A673 (cell line): ENCODE data around the gene GADD45GIP1. TPM values are rescaled to one million over a fixed set of nuclear protein-coding genes. Genes with fewer than 3 reads are reported as not detected.
"Not testable (repeated sequence)": the region's sequence is repeated elsewhere in the genome, so short reads cannot be mapped to it uniquely, and the experiment has no call there.

ENCODE experiments used
- BruUV-seq: library from RNA; stranded (reverse); fragments of 400-500 nt; replicated peaks from 2 replicates; lab custom pipeline; 2021; lab: Mats Ljungman, UMichigan
- CTCF ChIA-PET: fragments of 300-600 bp; sonication (Branson Sonifier 250); formaldehyde crosslinking; loops from one replicate; lab custom pipeline; 2022; ENCODE audit warnings: antibody characterized with exemption; lab: Charles Lee
- POLR2A ChIA-PET: fragments of 300-600 bp; sonication (Branson Sonifier 250); formaldehyde crosslinking; loops from one replicate; lab custom pipeline; 2022; ENCODE audit warnings: antibody characterized with exemption; ENCODE audit not compliant: low non-redundant PET; lab: Charles Lee
- DNase-seq: peaks from one replicate; pipeline ENCODE4 v3.0.0-alpha.2; 2015; ENCODE audit warnings: low spot score
- H3K27ac ChIP-seq: fragments of 200-600 bp; sonication (generic); 2 replicates; pipeline ENCODE4 v1.5.1; 2016; ENCODE audit warnings: mixed run types, low read depth, mild to moderate bottlenecking, mixed read lengths, antibody characterized with exemption, low read length; ENCODE audit not compliant: poor library complexity, severe bottlenecking
- H3K27me3 ChIP-seq: fragments of 200-600 bp; sonication (generic); replicated peaks from 2 replicates; pipeline ENCODE4 v1.6.1; 2017; ENCODE audit warnings: mixed run types, low read depth, mild to moderate bottlenecking, mixed read lengths, antibody characterized with exemption, low read length; ENCODE audit not compliant: insufficient read depth, poor library complexity
- H3K36me3 ChIP-seq: fragments of 200-600 bp; sonication (generic); 2 replicates; pipeline ENCODE4 v1.6.1; 2016; ENCODE audit warnings: mixed run types, mild to moderate bottlenecking, mixed read lengths, antibody characterized with exemption, low read length; ENCODE audit not compliant: insufficient read depth, poor library complexity, severe bottlenecking
- H3K4me1 ChIP-seq: fragments of 200-600 bp; sonication (generic); 2 replicates; pipeline ENCODE4 v1.6.1; 2017; ENCODE audit warnings: mixed run types, mild to moderate bottlenecking, mixed read lengths, antibody characterized with exemption, low read length; ENCODE audit not compliant: insufficient read depth, poor library complexity, severe bottlenecking
- H3K4me3 ChIP-seq: fragments of 200-600 bp; sonication (generic); 2 replicates; pipeline ENCODE4 v1.5.1; 2016; ENCODE audit warnings: low read depth, mixed run types, mild to moderate bottlenecking, mixed read lengths, low read length; ENCODE audit not compliant: poor library complexity, severe bottlenecking
- H3K9me3 ChIP-seq: fragments of 200-600 bp; sonication (generic); 2 replicates; pipeline ENCODE4 v1.6.1; 2016; ENCODE audit warnings: mixed run types, low read depth, mild to moderate bottlenecking, mixed read lengths, antibody characterized with exemption, low read length; ENCODE audit not compliant: poor library complexity, severe bottlenecking
- CTCF ChIP-seq: fragments of 300-800, 200-600 bp; sonication (generic); conservative IDR thresholded peaks from 2 replicates; pipeline ENCODE4 v1.5.1; 2017; ENCODE audit warnings: low read depth, mild to moderate bottlenecking, antibody characterized with exemption, low read length, moderate library complexity, mixed read lengths
- EZH2 ChIP-seq: fragments of 200-600 bp; sonication (generic); IDR thresholded peaks from 2 replicates; pipeline ENCODE4 v1.6.1; 2017; ENCODE audit warnings: borderline replicate concordance, low read depth, mild to moderate bottlenecking, mixed read lengths, antibody characterized with exemption, low read length; ENCODE audit not compliant: poor library complexity, severe bottlenecking
- intact Hi-C: fragments of 100-400 bp; cut with micrococcal nuclease; formaldehyde crosslinking; loops from one replicate; pipeline ENCODE4 v1.10.0; 2022; ENCODE audit not compliant: unreplicated experiment
- total RNA-seq: library from RNA; stranded (reverse); gene quantifications from 2 replicates; pipeline ENCODE4 v1.2.3, GENCODE V29; 2021

Gene GADD45GIP1
- total RNA-seq, 1 experiment from 2014 or later, result 67.5 TPM

- no peak for TF ChIP-seq EZH2
- no peaks in the 10 kb centered on the region for H3K9me3 ChIP-seq
- no peak for DNase-seq
- peaks cover 64% of the 10 kb centered on the region for H3K36me3 ChIP-seq
- no TSS peak for BruUV-seq
- no peak overlapping the region for H3K27ac ChIP-seq
- no peaks in the 10 kb centered on the region for H3K27me3 ChIP-seq
- H3K4me3 ChIP-seq, result no peak overlapping the region
- ChIA-PET CTCF (no interaction called here), POLR2A (no interaction called here)
- intact Hi-C loops, result no loop called here
- no peaks in the 10 kb centered on the region for H3K4me1 ChIP-seq
These were observed 32.3 kb downstream of the GADD45GIP1 start for GRCh38 chr19:12924621-12925310.

- no peak overlapping the region for H3K4me3 ChIP-seq
- H3K9me3 ChIP-seq, result no peaks in the 10 kb centered on the region
- no peaks in the 10 kb centered on the region for H3K27me3 ChIP-seq
- DNase-seq, result no peak
- peaks cover 48% of the 10 kb centered on the region for H3K36me3 ChIP-seq
- POLR2A ChIA-PET, result no interaction called here
- intact Hi-C loops, result no loop called here
- TF ChIP-seq EZH2, result no peak
- TF ChIP-seq CTCF, result no peak
- BruUV-seq, result no TSS peak
- no peak overlapping the region for H3K27ac ChIP-seq
- CTCF ChIA-PET, result no interaction called here
- H3K4me1 ChIP-seq, result no peaks in the 10 kb centered on the region
These were observed 34.1 kb downstream of the GADD45GIP1 start for GRCh38 chr19:12922959-12923358.

- Histone ChIP-seq H3K27ac (no peak overlapping the region), H3K9me3 (no peaks in the 10 kb centered on the region), H3K27me3 (no peaks in the 10 kb centered on the region), H3K36me3 (peaks cover 33% of the 10 kb centered on the region), H3K4me1 (no peaks in the 10 kb centered on the region), H3K4me3 (no peak overlapping the region)
- ChIA-PET POLR2A (no interaction called here), CTCF (no interaction called here)
- TF ChIP-seq EZH2 (no peak), CTCF (no peak)
- intact Hi-C loops, result no loop called here
- BruUV-seq, result no TSS peak
- DNase-seq, result no peak
These were observed 36.0 kb downstream of the GADD45GIP1 start for GRCh38 chr19:12921047-12921446.

GRCh38 chr19:12918253-12918652, 38.8 kb downstream of the GADD45GIP1 start:
- TF ChIP-seq EZH2 (no peak), CTCF (no peak)
- DNase-seq, result no peak
- H3K36me3 ChIP-seq, result peaks cover 12% of the 10 kb centered on the region
- POLR2A ChIA-PET, result no interaction called here
- H3K4me3 ChIP-seq, result no peak overlapping the region
- H3K4me1 ChIP-seq, result peaks cover 12% of the 10 kb centered on the region
- no TSS peak for BruUV-seq
- H3K27me3 ChIP-seq, result no peaks in the 10 kb centered on the region
- CTCF ChIA-PET, result no interaction called here
- H3K27ac ChIP-seq, result no peak overlapping the region
- intact Hi-C loops, result no loop called here
- no peaks in the 10 kb centered on the region for H3K9me3 ChIP-seq

GRCh38 chr19:12915860-12916259, 41.2 kb downstream of the GADD45GIP1 start:
- H3K36me3 ChIP-seq, BruUV-seq, DNase-seq, intact Hi-C loops, H3K4me3 ChIP-seq, H3K27me3 ChIP-seq, H3K9me3 ChIP-seq, POLR2A ChIA-PET, H3K27ac ChIP-seq: not testable (repeated sequence)
- CTCF ChIA-PET, result interaction anchor here (0.7 kb wide), 1 partner anchor 9 kb away, joined by 8 read pairs; no protein-coding TSS in a partner anchor
- peaks cover 26% of the 10 kb centered on the region for H3K4me1 ChIP-seq
